Measurements from ENCODE around the gene GBP1. TPM values are rescaled to one million over a fixed set of nuclear protein-coding genes. Genes with fewer than 3 reads are reported as not detected.

Gene GBP1
- total RNA-seq, 1 experiment from 2014 or later = 0.15 TPM

DNA sequence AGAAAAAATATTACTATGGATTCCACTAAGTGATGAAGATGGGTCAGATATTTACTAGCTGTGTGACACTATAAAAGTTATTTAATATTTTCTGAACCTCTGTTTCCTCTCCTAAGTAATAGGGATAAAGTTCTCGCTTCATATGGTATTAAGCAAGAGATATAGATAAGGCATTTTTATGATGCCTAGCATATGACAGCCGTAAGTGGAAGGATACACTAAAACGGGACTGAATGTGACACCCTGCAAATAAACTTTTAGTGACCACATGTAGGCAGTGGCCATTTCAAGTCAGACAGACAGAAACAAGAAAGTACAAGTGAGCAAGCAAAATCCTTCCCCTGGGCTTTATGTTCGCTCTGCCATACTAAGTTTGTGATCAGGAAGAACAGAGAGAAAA lies 56.5 kb downstream of the GBP1 start:
- no TSS peak for BruUV-seq (replicated peaks)
- TF ChIP-seq ZFX (IDR thresholded peaks at IDR 0.05) (no peak), FOSL1 (IDR thresholded peaks at IDR 0.05; ENCODE audit: low read depth) (no peak), CEBPB (IDR thresholded peaks at IDR 0.05; ENCODE audit: low read depth) (no peak), CBX3 (IDR thresholded peaks at IDR 0.05; ENCODE audit: low read depth) (no peak), POLR2A (IDR thresholded peaks at IDR 0.05; ENCODE audit: borderline replicate concordance, extremely low read depth, insufficient read depth, insufficient read length) (no peak), JUND (IDR thresholded peaks at IDR 0.05) (no peak), TCF7L2 (IDR thresholded peaks at IDR 0.05; ENCODE audit: borderline replicate concordance, extremely low read depth, insufficient read depth, insufficient read length) (no peak), ELF1 (IDR thresholded peaks at IDR 0.05; ENCODE audit: borderline replicate concordance, low read depth) (no peak), EZH2 (IDR thresholded peaks at IDR 0.05) (no peak), YY1 (IDR thresholded peaks at IDR 0.05; ENCODE audit: extremely low read depth, insufficient replicate concordance, low read depth, low read length) (no peak), SRF (IDR thresholded peaks at IDR 0.05; ENCODE audit: low read depth) (no peak), POLR2AphosphoS5 (IDR thresholded peaks at IDR 0.05; ENCODE audit: low read depth, low read length) (no peak), SP1 (IDR thresholded peaks at IDR 0.05; ENCODE audit: low read depth) (no peak), RAD21 (IDR thresholded peaks at IDR 0.05; ENCODE audit: low read depth) (no peak), SIN3A (IDR thresholded peaks at IDR 0.05; ENCODE audit: low read depth) (no peak)
- TF ChIP-seq, protein P1, sequence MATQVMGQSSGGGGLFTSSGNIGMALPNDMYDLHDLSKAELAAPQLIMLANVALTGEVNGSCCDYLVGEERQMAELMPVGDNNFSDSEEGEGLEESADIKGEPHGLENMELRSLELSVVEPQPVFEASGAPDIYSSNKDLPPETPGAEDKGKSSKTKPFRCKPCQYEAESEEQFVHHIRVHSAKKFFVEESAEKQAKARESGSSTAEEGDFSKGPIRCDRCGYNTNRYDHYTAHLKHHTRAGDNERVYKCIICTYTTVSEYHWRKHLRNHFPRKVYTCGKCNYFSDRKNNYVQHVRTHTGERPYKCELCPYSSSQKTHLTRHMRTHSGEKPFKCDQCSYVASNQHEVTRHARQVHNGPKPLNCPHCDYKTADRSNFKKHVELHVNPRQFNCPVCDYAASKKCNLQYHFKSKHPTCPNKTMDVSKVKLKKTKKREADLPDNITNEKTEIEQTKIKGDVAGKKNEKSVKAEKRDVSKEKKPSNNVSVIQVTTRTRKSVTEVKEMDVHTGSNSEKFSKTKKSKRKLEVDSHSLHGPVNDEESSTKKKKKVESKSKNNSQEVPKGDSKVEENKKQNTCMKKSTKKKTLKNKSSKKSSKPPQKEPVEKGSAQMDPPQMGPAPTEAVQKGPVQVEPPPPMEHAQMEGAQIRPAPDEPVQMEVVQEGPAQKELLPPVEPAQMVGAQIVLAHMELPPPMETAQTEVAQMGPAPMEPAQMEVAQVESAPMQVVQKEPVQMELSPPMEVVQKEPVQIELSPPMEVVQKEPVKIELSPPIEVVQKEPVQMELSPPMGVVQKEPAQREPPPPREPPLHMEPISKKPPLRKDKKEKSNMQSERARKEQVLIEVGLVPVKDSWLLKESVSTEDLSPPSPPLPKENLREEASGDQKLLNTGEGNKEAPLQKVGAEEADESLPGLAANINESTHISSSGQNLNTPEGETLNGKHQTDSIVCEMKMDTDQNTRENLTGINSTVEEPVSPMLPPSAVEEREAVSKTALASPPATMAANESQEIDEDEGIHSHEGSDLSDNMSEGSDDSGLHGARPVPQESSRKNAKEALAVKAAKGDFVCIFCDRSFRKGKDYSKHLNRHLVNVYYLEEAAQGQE (IDR thresholded peaks at IDR 0.05; ENCODE audit: low read depth) = no peak
- TF ChIP-seq, protein P2, sequence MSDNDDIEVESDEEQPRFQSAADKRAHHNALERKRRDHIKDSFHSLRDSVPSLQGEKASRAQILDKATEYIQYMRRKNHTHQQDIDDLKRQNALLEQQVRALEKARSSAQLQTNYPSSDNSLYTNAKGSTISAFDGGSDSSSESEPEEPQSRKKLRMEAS (IDR thresholded peaks at IDR 0.05) = no peak
- TF ChIP-seq, protein P3, sequence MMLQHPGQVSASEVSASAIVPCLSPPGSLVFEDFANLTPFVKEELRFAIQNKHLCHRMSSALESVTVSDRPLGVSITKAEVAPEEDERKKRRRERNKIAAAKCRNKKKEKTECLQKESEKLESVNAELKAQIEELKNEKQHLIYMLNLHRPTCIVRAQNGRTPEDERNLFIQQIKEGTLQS (IDR thresholded peaks at IDR 0.05) = no peak
- TF ChIP-seq, protein P4, sequence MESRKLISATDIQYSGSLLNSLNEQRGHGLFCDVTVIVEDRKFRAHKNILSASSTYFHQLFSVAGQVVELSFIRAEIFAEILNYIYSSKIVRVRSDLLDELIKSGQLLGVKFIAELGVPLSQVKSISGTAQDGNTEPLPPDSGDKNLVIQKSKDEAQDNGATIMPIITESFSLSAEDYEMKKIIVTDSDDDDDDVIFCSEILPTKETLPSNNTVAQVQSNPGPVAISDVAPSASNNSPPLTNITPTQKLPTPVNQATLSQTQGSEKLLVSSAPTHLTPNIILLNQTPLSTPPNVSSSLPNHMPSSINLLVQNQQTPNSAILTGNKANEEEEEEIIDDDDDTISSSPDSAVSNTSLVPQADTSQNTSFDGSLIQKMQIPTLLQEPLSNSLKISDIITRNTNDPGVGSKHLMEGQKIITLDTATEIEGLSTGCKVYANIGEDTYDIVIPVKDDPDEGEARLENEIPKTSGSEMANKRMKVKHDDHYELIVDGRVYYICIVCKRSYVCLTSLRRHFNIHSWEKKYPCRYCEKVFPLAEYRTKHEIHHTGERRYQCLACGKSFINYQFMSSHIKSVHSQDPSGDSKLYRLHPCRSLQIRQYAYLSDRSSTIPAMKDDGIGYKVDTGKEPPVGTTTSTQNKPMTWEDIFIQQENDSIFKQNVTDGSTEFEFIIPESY (IDR thresholded peaks at IDR 0.05; ENCODE audit: extremely low read depth, insufficient replicate concordance, low read length) = no peak
- Histone ChIP-seq H3K4me1 (ENCODE audit: control insufficient read depth in 1 of 2, insufficient read depth in 2 of 2, low read length in 2 of 2) (no peaks in the 10 kb centered on the region), H3K9ac (ENCODE audit: low read length) (no peak overlapping the region), H2AFZ (ENCODE audit: low read depth, low read length, poor library complexity, severe bottlenecking) (no peak overlapping the region), H3K27me3 (ENCODE audit: insufficient read depth, low read length) (no peaks in the 10 kb centered on the region), H3K79me2 (ENCODE audit: insufficient read depth, low read length) (no peaks in the 10 kb centered on the region), H3K27ac (ENCODE audit: low read depth, low read length) (no peak overlapping the region), H3K36me3 (ENCODE audit: control insufficient read depth in 1 of 2, insufficient read depth in 2 of 2, low read length in 2 of 2) (no peaks in the 10 kb centered on the region), H3K4me3 (replicated peaks in 1 of 2; ENCODE audit: low read depth in 1 of 2, low read length in 2 of 2) (no peak overlapping the region), H3K9me3 (ENCODE audit: control insufficient read depth in 1 of 2, insufficient read depth in 1 of 2, low read depth in 1 of 2, low read length in 2 of 2) (no peaks in the 10 kb centered on the region), H3K9me2 (ENCODE audit: insufficient read depth) (no peaks in the 10 kb centered on the region), H4K20me1 (ENCODE audit: insufficient read depth) (no peaks in the 10 kb centered on the region), H3K4me2 (ENCODE audit: low read length) (no peak overlapping the region)
- CTCF ChIA-PET = no interaction called here
- POLR2A ChIA-PET = no interaction called here
- no peak for ATAC-seq
- RAD21 ChIA-PET (ENCODE audit: low non-redundant PET in 1 of 2, low total read pairs in 2 of 2, uncharacterized antibody in 2 of 2, unreplicated experiment in 2 of 2) = no interaction called here
- DNase-seq (ENCODE audit: low read depth, low spot score) = no peak
- intact Hi-C loops (cut with micrococcal nuclease) = no loop called here

Measured in HCT116 (cell line).